Osteocyte (in vitro differentiated cells): Measurements from ENCODE around the gene EPG5. TPM values are rescaled to one million over a fixed set of nuclear protein-coding genes. Genes with fewer than 3 reads are reported as not detected.
A peak's percentile ranks its signal among the peaks of the same experiment; 100 is the strongest.
"Not testable (repeated sequence)": the region's sequence is repeated elsewhere in the genome, so short reads cannot be mapped to it uniquely, and the experiment has no call there.

Experiments used
- DNase-seq: peaks from one replicate; pipeline ENCODE4 v3.0.0; 2021; ENCODE audit warnings: mixed read lengths; ENCODE audit not compliant: unreplicated experiment; ENCODE audit errors: extremely low spot score
- H3K27ac Mint-ChIP-seq: one replicate; pipeline ENCODE4 v1.8.0; 2021; ENCODE audit warnings: mild to moderate bottlenecking, mixed read lengths; ENCODE audit not compliant: unreplicated experiment
- H3K27me3 Mint-ChIP-seq: one replicate; pipeline ENCODE4 v1.8.0; 2021; ENCODE audit warnings: mixed read lengths; ENCODE audit not compliant: unreplicated experiment
- H3K36me3 Mint-ChIP-seq: one replicate; pipeline ENCODE4 v1.8.0; 2021; ENCODE audit warnings: mixed read lengths; ENCODE audit not compliant: unreplicated experiment
- H3K4me1 Mint-ChIP-seq: one replicate; pipeline ENCODE4 v1.8.0; 2021; ENCODE audit warnings: mixed read lengths; ENCODE audit not compliant: unreplicated experiment
- H3K4me3 Mint-ChIP-seq: one replicate; pipeline ENCODE4 v1.8.0; 2021; ENCODE audit warnings: mild to moderate bottlenecking, moderate library complexity, mixed read lengths; ENCODE audit not compliant: unreplicated experiment
- H3K9me3 Mint-ChIP-seq: one replicate; pipeline ENCODE4 v1.8.0; 2021; ENCODE audit warnings: mixed read lengths; ENCODE audit not compliant: unreplicated experiment
- total RNA-seq: library from RNA; stranded (reverse); gene quantifications from 2 replicates; pipeline ENCODE4 v1.2.1, GENCODE V29; 2021
- TF ChIP-seq, protein P1 (sequence below): fragments of 200-600 bp; sonication (generic); IDR thresholded peaks from 2 replicates; pipeline ENCODE4 v1.5.0; 2021; ENCODE audit warnings: antibody characterized with exemption, mild to moderate bottlenecking, moderate library complexity

Gene EPG5
- total RNA-seq, 1 donor from 2014 or later, result 30.9 TPM

DNA sequence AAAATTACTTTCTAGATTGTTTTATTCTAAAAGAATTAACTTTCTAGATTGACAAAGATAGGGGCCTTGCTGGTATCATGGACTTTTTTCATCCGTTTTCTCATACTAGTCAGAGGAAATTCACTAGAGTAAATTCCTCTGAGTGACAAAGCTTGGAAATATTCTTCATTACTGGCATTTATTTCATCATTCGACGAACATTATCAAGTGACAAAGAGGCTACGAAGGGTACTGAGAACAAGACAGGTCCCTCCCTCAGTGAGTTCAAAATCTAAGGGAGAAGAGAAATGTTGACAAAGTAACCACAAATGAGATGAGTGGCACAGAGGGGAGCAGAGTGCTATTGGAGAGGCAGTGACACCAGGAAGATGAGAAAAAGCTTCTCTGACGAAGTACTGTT is 4.3 kb downstream of the EPG5 start:
- TF ChIP-seq, protein P1, sequence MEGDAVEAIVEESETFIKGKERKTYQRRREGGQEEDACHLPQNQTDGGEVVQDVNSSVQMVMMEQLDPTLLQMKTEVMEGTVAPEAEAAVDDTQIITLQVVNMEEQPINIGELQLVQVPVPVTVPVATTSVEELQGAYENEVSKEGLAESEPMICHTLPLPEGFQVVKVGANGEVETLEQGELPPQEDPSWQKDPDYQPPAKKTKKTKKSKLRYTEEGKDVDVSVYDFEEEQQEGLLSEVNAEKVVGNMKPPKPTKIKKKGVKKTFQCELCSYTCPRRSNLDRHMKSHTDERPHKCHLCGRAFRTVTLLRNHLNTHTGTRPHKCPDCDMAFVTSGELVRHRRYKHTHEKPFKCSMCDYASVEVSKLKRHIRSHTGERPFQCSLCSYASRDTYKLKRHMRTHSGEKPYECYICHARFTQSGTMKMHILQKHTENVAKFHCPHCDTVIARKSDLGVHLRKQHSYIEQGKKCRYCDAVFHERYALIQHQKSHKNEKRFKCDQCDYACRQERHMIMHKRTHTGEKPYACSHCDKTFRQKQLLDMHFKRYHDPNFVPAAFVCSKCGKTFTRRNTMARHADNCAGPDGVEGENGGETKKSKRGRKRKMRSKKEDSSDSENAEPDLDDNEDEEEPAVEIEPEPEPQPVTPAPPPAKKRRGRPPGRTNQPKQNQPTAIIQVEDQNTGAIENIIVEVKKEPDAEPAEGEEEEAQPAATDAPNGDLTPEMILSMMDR, result no peak
- no peak for DNase-seq
- Mint-ChIP-seq H3K4me1 (peaks cover 53% of the 10 kb centered on the region), H3K27me3 (no peaks in the 10 kb centered on the region), H3K36me3 (peaks cover 8% of the 10 kb centered on the region), H3K4me3 (peak overlapping the region; percentile 23), H3K27ac (peak overlapping the region; percentile 78), H3K9me3 (no peaks in the 10 kb centered on the region)

GRCh38 chr18:45962461-45962860 is 4.7 kb downstream of the EPG5 start:
- DNase-seq, result no peak
- H3K9me3 Mint-ChIP-seq, result no peaks in the 10 kb centered on the region
- H3K27ac Mint-ChIP-seq, result peak overlapping the region; percentile 45
- H3K4me3 Mint-ChIP-seq, result no peak overlapping the region
- TF ChIP-seq, protein P1, result no peak
- no peaks in the 10 kb centered on the region for H3K27me3 Mint-ChIP-seq
- H3K36me3 Mint-ChIP-seq, result peaks cover 8% of the 10 kb centered on the region
- peaks cover 55% of the 10 kb centered on the region for H3K4me1 Mint-ChIP-seq

- not testable (repeated sequence) for H3K27me3 Mint-ChIP-seq, DNase-seq, H3K27ac Mint-ChIP-seq, H3K9me3 Mint-ChIP-seq, H3K4me3 Mint-ChIP-seq
- Mint-ChIP-seq H3K4me1 (peaks cover 68% of the 10 kb centered on the region), H3K36me3 (peaks cover 20% of the 10 kb centered on the region)
Observed at GRCh38 chr18:45959484-45959883, 7.6 kb downstream of the EPG5 start.

- H3K9me3 Mint-ChIP-seq, result no peaks in the 10 kb centered on the region
- H3K4me3 Mint-ChIP-seq, result no peak overlapping the region
- peaks cover 72% of the 10 kb centered on the region for H3K4me1 Mint-ChIP-seq
- H3K36me3 Mint-ChIP-seq, result peaks cover 27% of the 10 kb centered on the region
- H3K27ac Mint-ChIP-seq, result peak overlapping the region; percentile 24
- no peaks in the 10 kb centered on the region for H3K27me3 Mint-ChIP-seq
- TF ChIP-seq, protein P1, result no peak
- DNase-seq, result no peak
Observed at GRCh38 chr18:45958730-45959129, 8.4 kb downstream of the EPG5 start.

GRCh38 chr18:45958027-45958426 is 9.1 kb downstream of the EPG5 start:
- TF ChIP-seq, protein P1, result no peak
- no peak overlapping the region for H3K27ac Mint-ChIP-seq
- H3K4me3 Mint-ChIP-seq, result no peak overlapping the region
- peaks cover 69% of the 10 kb centered on the region for H3K4me1 Mint-ChIP-seq
- H3K9me3 Mint-ChIP-seq, result no peaks in the 10 kb centered on the region
- no peaks in the 10 kb centered on the region for H3K27me3 Mint-ChIP-seq
- no peak for DNase-seq
- H3K36me3 Mint-ChIP-seq, result peaks cover 32% of the 10 kb centered on the region

GRCh38 chr18:45957100-45957499 is 10.0 kb downstream of the EPG5 start:
- peaks cover 38% of the 10 kb centered on the region for H3K36me3 Mint-ChIP-seq
- H3K9me3 Mint-ChIP-seq, result no peaks in the 10 kb centered on the region
- TF ChIP-seq, protein P1, result no peak
- peaks cover 65% of the 10 kb centered on the region for H3K4me1 Mint-ChIP-seq
- H3K4me3 Mint-ChIP-seq, result no peak overlapping the region
- H3K27ac Mint-ChIP-seq, result peak overlapping the region; percentile 73
- DNase-seq, result no peak
- H3K27me3 Mint-ChIP-seq, result no peaks in the 10 kb centered on the region
